Neural crest cell (in vitro differentiated cells): ENCODE measurements around the gene PPP4R3B. TPM values are rescaled to one million over a fixed set of nuclear protein-coding genes. Genes with fewer than 3 reads are reported as not detected.

Experiments used
- DNase-seq: peaks from one replicate; pipeline ENCODE4 v3.0.0; 2021; ENCODE audit warnings: low read depth, mixed read lengths, low spot score
- H3K27ac Mint-ChIP-seq: one replicate; pipeline ENCODE4 v1.8.0; 2021; ENCODE audit warnings: mild to moderate bottlenecking, mixed read lengths; ENCODE audit not compliant: unreplicated experiment
- H3K27me3 Mint-ChIP-seq: 2 replicates; pipeline ENCODE4 v1.8.0; 2021; ENCODE audit warnings: low read depth, mild to moderate bottlenecking, mixed read lengths
- H3K36me3 Mint-ChIP-seq: 2 replicates; pipeline ENCODE4 v1.8.0; 2021; ENCODE audit warnings: low read depth, mild to moderate bottlenecking, mixed read lengths
- H3K4me1 Mint-ChIP-seq: 2 replicates; pipeline ENCODE4 v1.8.0; 2021; ENCODE audit warnings: mixed read lengths
- H3K4me3 Mint-ChIP-seq: one replicate; pipeline ENCODE4 v1.8.0; 2021; ENCODE audit warnings: mild to moderate bottlenecking, mixed read lengths
- H3K9me3 Mint-ChIP-seq: 2 replicates; pipeline ENCODE4 v1.8.0; 2021; ENCODE audit warnings: mixed read lengths
- total RNA-seq: library from RNA; stranded (reverse); gene quantifications from 2 replicates; pipeline ENCODE4 v1.2.1, GENCODE V29; 2021
- TF ChIP-seq, protein P1 (sequence below): fragments of 200-600 bp; sonication (generic); conservative IDR thresholded peaks from 2 replicates; pipeline ENCODE4 v1.5.0; 2021; ENCODE audit warnings: antibody characterized with exemption, mild to moderate bottlenecking

PPP4R3B gene
- total RNA-seq, 1 donor from 2014 or later, result 62.0 TPM

GRCh38 chr2:55616551-55617174 lies 759 bp downstream of the PPP4R3B start:
- H3K9me3 Mint-ChIP-seq, result no peaks in the 10 kb centered on the region
- H3K36me3 Mint-ChIP-seq, result peaks cover 4% of the 10 kb centered on the region
- no peak for DNase-seq
- no peak overlapping the region for H3K4me3 Mint-ChIP-seq
- H3K27ac Mint-ChIP-seq, result no peak overlapping the region
- TF ChIP-seq, protein P1, sequence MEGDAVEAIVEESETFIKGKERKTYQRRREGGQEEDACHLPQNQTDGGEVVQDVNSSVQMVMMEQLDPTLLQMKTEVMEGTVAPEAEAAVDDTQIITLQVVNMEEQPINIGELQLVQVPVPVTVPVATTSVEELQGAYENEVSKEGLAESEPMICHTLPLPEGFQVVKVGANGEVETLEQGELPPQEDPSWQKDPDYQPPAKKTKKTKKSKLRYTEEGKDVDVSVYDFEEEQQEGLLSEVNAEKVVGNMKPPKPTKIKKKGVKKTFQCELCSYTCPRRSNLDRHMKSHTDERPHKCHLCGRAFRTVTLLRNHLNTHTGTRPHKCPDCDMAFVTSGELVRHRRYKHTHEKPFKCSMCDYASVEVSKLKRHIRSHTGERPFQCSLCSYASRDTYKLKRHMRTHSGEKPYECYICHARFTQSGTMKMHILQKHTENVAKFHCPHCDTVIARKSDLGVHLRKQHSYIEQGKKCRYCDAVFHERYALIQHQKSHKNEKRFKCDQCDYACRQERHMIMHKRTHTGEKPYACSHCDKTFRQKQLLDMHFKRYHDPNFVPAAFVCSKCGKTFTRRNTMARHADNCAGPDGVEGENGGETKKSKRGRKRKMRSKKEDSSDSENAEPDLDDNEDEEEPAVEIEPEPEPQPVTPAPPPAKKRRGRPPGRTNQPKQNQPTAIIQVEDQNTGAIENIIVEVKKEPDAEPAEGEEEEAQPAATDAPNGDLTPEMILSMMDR, result no peak
- peaks cover 17% of the 10 kb centered on the region for H3K4me1 Mint-ChIP-seq
- H3K27me3 Mint-ChIP-seq, result no peaks in the 10 kb centered on the region

- H3K9me3 Mint-ChIP-seq, result no peaks in the 10 kb centered on the region
- TF ChIP-seq, protein P1, result no peak
- peaks cover 12% of the 10 kb centered on the region for H3K4me1 Mint-ChIP-seq
- DNase-seq, result no peak
- H3K27me3 Mint-ChIP-seq, result no peaks in the 10 kb centered on the region
- H3K27ac Mint-ChIP-seq, result no peak overlapping the region
- H3K4me3 Mint-ChIP-seq, result no peak overlapping the region
- H3K36me3 Mint-ChIP-seq, result peaks cover 7% of the 10 kb centered on the region
These were observed 5.4 kb downstream of the PPP4R3B start for GRCh38 chr2:55611997-55612396.

DNA sequence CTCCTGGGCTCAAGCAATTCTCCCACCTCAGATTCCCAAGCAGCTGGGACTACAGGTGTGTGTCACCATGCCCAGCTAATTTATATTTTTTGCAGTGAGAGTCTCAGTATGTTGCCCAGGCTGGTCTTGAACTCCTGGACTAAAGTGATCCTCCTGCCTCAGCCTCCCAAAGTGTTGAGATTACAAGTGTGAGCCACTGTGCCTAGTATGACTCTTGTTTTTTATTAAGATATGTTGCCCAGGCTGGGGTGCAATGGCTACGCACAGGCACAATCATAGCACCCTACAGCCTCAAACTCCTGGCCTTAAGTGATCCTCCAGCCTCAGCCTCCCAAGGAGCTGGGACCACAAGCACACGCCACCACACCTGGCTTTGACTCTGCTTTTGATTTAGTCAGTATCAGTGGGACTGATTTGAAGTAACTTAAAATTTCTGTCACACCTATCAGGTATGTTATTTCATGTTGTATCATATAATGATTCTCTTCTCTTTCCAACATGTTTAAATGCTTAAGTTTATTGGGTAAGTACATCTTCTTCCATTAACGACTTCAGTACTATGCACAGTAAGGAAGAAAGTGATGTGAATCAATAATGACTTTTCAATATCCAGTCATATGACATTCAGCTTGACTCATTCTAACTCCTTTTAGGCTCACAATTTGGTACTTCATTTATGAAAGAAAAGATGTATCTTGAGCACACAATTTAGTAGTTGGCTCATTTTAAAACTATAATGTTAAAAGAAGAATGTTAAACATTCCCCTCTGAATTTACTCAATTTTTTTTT lies 6.3 kb downstream of the PPP4R3B start:
- Mint-ChIP-seq H3K36me3 (peaks cover 7% of the 10 kb centered on the region), H3K4me1 (peaks cover 12% of the 10 kb centered on the region), H3K27me3 (no peaks in the 10 kb centered on the region), H3K4me3 (peak overlapping the region; percentile 57), H3K9me3 (no peaks in the 10 kb centered on the region), H3K27ac (no peak overlapping the region)
- DNase-seq, result no peak
- TF ChIP-seq, protein P1, result no peak

GRCh38 chr2:55609938-55610578 lies 7.4 kb downstream of the PPP4R3B start:
- H3K4me1 Mint-ChIP-seq, result peaks cover 3% of the 10 kb centered on the region
- no peak overlapping the region for H3K4me3 Mint-ChIP-seq
- DNase-seq, result no peak
- TF ChIP-seq, protein P1, result no peak
- H3K36me3 Mint-ChIP-seq, result peaks cover 7% of the 10 kb centered on the region
- no peaks in the 10 kb centered on the region for H3K9me3 Mint-ChIP-seq
- no peaks in the 10 kb centered on the region for H3K27me3 Mint-ChIP-seq
- H3K27ac Mint-ChIP-seq, result no peak overlapping the region

GRCh38 chr2:55609193-55609794 lies 8.1 kb downstream of the PPP4R3B start:
- Mint-ChIP-seq H3K27me3 (no peaks in the 10 kb centered on the region), H3K4me3 (no peak overlapping the region), H3K4me1 (peaks cover 1% of the 10 kb centered on the region), H3K27ac (peak overlapping the region; percentile 95), H3K36me3 (peaks cover 5% of the 10 kb centered on the region), H3K9me3 (no peaks in the 10 kb centered on the region)
- TF ChIP-seq, protein P1, result no peak
- DNase-seq, result no peak
